Measurements from ENCODE around the gene SLC16A2.

- TF ChIP-seq CTCF (IDR thresholded peaks at IDR 0.05; ENCODE audit: insufficient read depth, low read length): no peak
- TF ChIP-seq, protein P1, sequence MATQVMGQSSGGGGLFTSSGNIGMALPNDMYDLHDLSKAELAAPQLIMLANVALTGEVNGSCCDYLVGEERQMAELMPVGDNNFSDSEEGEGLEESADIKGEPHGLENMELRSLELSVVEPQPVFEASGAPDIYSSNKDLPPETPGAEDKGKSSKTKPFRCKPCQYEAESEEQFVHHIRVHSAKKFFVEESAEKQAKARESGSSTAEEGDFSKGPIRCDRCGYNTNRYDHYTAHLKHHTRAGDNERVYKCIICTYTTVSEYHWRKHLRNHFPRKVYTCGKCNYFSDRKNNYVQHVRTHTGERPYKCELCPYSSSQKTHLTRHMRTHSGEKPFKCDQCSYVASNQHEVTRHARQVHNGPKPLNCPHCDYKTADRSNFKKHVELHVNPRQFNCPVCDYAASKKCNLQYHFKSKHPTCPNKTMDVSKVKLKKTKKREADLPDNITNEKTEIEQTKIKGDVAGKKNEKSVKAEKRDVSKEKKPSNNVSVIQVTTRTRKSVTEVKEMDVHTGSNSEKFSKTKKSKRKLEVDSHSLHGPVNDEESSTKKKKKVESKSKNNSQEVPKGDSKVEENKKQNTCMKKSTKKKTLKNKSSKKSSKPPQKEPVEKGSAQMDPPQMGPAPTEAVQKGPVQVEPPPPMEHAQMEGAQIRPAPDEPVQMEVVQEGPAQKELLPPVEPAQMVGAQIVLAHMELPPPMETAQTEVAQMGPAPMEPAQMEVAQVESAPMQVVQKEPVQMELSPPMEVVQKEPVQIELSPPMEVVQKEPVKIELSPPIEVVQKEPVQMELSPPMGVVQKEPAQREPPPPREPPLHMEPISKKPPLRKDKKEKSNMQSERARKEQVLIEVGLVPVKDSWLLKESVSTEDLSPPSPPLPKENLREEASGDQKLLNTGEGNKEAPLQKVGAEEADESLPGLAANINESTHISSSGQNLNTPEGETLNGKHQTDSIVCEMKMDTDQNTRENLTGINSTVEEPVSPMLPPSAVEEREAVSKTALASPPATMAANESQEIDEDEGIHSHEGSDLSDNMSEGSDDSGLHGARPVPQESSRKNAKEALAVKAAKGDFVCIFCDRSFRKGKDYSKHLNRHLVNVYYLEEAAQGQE (IDR thresholded peaks at IDR 0.05; ENCODE audit: insufficient replicate concordance, low read depth): no peak
- no peak for TF ChIP-seq GABPA (IDR thresholded peaks at IDR 0.05; ENCODE audit: low read depth)
- no peak for TF ChIP-seq POLR2AphosphoS5 (IDR thresholded peaks at IDR 0.05; ENCODE audit: low read depth)
- no peak for TF ChIP-seq SPI1 (IDR thresholded peaks at IDR 0.05; ENCODE audit: borderline replicate concordance, low read depth)
Measured at GRCh38 chrX:74546984-74547383, 125.7 kb downstream of the SLC16A2 start.

All from HL-60 (cell line).